ENCODE results near the gene MACO1. TPM values are rescaled to one million over a fixed set of nuclear protein-coding genes. Genes with fewer than 3 reads are reported as not detected.
A peak's percentile ranks its signal among the peaks of the same experiment; 100 is the strongest.

The MACO1 gene
- total RNA-seq, 1 experiment from 2014 or later = 23.5 TPM

DNA sequence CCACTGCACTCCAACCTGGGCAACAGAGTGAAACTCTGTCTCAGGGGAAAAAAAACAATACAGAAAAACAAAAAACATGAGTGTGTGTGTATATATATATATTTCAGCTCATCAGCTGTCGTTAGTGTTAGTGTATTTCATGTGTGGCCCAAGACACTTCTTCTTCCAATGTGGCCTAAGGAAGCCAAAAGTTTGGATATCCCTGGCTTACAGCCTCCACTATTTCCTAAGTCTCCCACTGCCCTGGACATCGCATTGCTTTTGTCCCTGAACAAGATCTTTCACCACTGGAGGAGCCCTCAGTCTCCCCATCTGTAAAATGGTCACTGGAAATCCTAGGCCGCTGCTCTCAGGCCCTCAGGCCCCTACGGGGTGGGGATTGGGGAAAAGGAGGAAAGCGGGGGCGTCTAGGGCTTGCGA, 112.3 kb downstream of the MACO1 start:
- no peak for DNase-seq (ENCODE audit: low read depth)

DNA sequence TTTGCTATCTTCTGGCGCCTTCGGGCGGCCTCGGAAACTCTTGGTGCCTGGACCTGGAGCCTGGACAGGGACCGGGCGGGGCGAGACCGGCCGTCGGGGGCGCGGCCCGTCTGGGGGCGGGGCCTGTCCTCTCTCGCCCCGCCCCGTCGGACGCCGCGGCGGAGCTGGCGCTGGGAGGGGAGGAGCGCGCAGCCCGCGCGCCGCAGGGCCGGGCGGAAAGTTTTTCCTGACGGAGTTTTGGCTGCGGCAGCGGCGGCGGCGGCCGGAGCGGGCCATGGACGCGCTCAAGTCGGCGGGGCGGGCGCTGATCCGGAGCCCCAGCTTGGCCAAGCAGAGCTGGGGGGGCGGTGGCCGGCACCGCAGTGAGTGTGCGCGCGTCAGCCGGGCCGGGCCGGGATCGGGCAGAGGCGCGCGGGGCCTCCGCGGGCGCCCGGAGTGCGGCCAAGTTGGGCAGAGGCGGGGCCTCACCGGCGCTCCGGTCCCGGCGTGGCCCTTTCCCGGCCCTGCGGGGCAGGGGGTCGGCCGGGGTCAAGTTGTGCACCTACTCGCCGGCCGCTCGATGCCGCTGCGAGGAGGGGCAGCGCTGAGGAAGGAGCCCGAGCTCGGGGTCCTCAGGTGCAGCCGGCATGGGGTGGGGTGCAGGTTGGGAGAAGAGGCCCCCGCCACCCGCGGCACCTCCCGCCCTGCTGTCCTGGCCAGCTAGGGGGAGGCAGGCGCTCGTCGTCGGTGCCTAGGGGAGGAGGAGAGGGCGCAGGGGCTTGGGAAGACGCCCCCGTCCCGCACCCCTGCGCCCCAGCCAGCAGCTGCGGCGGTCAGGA, 112.9 kb downstream of the MACO1 start, which contains the start of gene LDLRAP1:
Gene LDLRAP1 (plus strand): TSS at position 182 of the 818 bp plus-strand sequence. CDS start 93 bp downstream, at position 275.
- DNase-seq (ENCODE audit: low read depth) = peak; percentile 70

DNA sequence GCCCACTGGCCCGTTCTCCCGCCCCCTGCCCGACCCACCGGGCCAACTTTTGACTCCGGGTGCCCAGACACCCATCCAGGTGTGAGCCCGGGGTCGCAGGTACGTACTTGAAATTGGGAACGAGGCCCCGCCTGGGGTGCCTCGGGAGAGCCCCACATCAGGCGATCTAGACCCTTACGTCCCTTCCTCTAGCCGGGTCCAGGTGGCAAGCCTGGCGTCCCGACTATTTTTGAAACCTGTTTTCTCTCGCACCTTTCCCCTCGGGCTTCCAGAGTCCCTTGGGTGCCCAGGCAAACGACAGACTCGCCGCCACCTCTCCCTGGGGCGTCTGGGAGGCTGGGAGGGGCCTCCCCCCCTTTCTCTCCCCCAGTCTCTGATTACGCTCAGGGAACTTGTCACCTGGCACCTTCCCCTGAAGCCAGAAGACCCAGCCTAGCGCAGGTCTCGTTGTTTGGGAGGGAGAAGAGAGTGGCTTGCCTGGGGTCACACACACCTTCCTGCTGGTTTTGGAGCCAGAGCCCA, 113.6 kb downstream of the MACO1 start:
- no peak for DNase-seq (ENCODE audit: low read depth)

DNA sequence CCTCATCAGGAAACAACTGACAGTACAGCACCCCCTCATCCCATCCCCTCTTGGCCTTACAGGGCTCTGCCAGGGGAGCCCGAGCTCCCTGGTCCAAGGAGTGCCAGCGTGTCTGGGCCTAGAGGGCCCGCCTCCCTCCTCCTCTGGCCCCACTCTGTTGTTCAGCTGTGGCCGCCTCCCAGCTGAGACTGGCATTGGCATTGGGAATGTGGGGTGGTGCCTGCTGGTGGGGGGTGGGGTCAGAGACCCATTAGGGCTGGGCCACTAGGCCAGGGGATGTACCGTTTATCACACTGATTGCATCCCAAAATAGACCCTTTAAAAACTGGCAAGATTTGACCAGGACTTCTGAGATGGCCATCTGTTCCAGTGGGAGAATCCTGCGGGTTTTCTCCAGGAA, 114.1 kb downstream of the MACO1 start:
- peak; percentile 25 for DNase-seq (ENCODE audit: low read depth)

DNA sequence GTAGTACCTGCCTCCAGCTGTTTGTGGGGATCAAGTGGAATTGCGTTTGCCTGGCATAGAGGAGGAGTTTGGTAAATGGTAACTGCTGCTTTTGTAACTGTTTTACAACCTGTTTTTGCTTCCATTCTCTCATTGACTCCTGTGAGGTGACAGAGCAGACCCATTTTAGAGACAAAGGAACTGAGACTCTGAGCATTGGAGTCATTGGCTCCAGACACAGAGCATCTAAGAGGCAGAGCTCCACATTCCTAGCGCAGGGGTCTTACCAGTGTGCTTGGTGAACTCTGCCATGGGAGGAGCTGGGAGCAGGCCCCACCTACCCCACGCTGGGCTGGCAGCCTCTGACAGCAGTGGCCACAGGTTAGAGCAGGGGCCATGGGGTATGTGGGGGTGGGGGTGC, 115.1 kb downstream of the MACO1 start:
- no peak for DNase-seq (ENCODE audit: low read depth)

DNA sequence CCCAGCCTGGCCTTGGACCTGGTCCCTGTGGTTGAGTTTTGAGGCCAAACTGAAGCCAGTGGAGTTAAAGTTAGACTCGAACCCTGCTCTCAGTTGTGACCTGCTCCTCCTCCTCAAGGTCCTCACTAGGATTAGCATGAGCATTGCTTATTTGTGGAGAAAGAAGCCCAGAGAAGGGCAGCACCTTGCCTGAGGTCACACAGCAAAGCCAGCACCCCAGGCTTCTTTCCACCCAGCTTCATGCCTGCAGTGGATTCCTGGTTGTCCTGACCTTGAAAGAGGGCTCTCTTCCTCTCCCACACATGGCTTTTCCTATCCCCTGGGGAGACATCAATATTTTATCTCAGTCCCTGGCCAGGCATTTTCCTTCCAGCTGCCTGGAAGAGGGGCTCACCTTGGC, 115.5 kb downstream of the MACO1 start:
- no peak for DNase-seq (ENCODE audit: low read depth)

DNA sequence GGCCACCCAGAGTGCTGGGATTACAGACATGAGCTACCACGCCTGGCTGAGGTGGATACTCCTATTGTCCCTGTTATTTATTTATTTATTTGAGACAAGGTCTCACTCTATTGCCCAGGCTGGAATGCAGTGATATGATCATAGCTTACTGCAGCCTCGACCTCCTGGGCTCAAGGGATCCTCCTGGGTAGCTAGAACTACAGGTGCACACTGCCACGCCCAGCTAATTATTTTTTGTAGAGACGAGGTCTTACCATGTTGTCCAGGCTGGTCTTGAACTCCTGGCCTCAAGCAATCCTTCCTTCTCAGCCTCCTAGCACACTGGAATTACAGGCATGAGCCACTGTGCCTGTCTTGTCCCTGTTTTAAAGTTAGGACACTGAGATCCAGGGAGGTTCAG, 117.9 kb downstream of the MACO1 start:
- no peak for DNase-seq (ENCODE audit: low read depth)

DNA sequence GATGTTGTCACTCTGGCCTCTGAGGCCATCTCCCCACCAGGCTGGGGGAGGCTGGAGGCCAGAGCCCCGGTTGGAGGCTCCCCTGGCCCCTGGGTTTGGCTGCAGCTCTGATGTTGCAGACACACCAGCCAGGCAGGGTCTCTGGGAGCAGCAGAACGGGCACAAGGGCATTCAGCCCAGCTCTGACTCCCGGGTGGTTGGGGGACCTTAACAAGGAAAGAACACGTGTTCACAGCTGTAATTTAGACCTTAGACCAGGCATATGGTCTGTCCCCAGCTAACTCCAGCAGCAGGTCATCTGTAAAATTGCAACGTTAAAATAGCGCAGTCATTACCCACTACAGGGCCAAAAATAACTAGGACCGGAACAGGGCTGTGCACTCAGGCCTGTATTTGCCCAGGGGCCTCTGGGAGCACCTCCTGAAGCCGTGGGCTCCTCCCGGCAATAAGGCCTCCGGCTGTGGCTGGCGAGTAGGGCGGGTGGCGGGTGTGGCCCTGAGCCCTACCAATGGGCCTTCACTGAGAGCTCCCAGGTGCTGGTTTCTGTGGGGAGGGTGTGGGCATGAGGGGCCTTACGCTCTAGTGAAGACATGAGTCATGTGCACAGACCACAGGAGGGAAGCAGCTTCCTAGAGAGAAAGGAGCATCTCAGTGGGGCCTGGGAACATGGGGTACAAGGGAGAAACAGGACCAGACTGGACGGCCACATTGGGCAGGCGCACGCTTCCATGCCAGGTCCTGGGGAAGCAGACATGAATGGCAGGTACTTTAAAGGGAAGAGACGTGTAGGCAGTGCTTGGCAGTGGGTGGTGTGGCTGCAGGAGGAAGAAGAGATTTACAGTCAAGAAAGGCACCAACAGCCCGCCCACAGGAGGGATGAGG, 118.8 kb downstream of the MACO1 start:
- DNase-seq (ENCODE audit: low read depth) = peak; percentile 79

Other genes starting within 250 kb of the MACO1 start
- 53.2 and 56.7 TPM in 2 replicates for gene SYF2, start 198.4 kb upstream of the MACO1 start, total RNA-seq (2014; rRNA removed; shearing (Covaris generic))
- gene RSRP1, start 183.4 kb upstream of the MACO1 start, total RNA-seq (2014; rRNA removed; shearing (Covaris generic)) = 31.0 and 33.6 TPM in 2 replicates
- gene RHD, start 158.4 kb upstream of the MACO1 start, total RNA-seq (2014; rRNA removed; shearing (Covaris generic)) = not detected in 2 replicates
- gene TMEM50A, start 92.6 kb upstream of the MACO1 start, total RNA-seq (2014; rRNA removed; shearing (Covaris generic)) = 158 and 191 TPM in 2 replicates
- gene RHCE, start 10.1 kb upstream of the MACO1 start, total RNA-seq (2014; rRNA removed; shearing (Covaris generic)) = 0.42 and 1.4 TPM in 2 replicates
- gene LDLRAP1, start 112.7 kb downstream of the MACO1 start, total RNA-seq (2014; rRNA removed; shearing (Covaris generic)) = 14.1 and 16.9 TPM in 2 replicates
- gene MAN1C1, start 185.9 kb downstream of the MACO1 start, total RNA-seq (2014; rRNA removed; shearing (Covaris generic)) = 3.3 and 4.4 TPM in 2 replicates

All from M059J (cell line).